ENCODE data around the gene FAM3C.

The FAM3C gene

GRCh38 chr7:121397822-121398221 is 1.7 kb upstream of the FAM3C start:
- DNase-seq (ENCODE audit: low spot score) = no peak
- H3K79me1 ChIP-seq (ENCODE audit: low read depth, low read length) = peaks cover 1% of the 10 kb centered on the region
- H3K4me1 ChIP-seq (ENCODE audit: control insufficient read depth in 2 of 2, insufficient read depth in 1 of 2, low read depth in 1 of 2, low read length in 2 of 2) = peaks cover 3 to 7% of the 10 kb centered on the region in 2 donors
- no peak overlapping the region for H3K9ac ChIP-seq (ENCODE audit: low read depth, low read length, poor library complexity)
- H3K36me3 ChIP-seq (replicated peaks in 1 of 2; ENCODE audit: control insufficient read depth in 2 of 2, insufficient read depth in 2 of 2, low read length in 2 of 2) = peaks cover 0 to 10% of the 10 kb centered on the region in 2 donors
- no peak overlapping the region for H2AFZ ChIP-seq (ENCODE audit: low read length)
- H3K9me3 ChIP-seq (replicated peaks in 1 of 2; ENCODE audit: control insufficient read depth in 2 of 2, insufficient read depth in 1 of 2, low read depth in 1 of 2, low read length in 2 of 2) = peaks cover 0 to 4% of the 10 kb centered on the region in 2 donors
- no peak overlapping the region for H2BK15ac ChIP-seq (ENCODE audit: low read length)
- no peak overlapping the region for H3K4ac ChIP-seq (ENCODE audit: low read length)
- no peak overlapping the region for H3K23ac ChIP-seq (ENCODE audit: low read depth, low read length, poor library complexity)
- H4K91ac ChIP-seq (ENCODE audit: low read depth, low read length, poor library complexity) = no peak overlapping the region
- no CpG with 5 or more reads among the region's 2 CpGs for WGBS, 2 donors (ENCODE audit: extremely low coverage in 2 of 2, insufficient read length in 2 of 2, insufficient replicate concordance in 1 of 2)
- no peak overlapping the region for H3K4me2 ChIP-seq (ENCODE audit: insufficient read depth, low read length, poor library complexity, severe bottlenecking)
- no peak overlapping the region for H2BK12ac ChIP-seq (ENCODE audit: low read length)
- H3K18ac ChIP-seq (ENCODE audit: low read length) = no peak overlapping the region
- H3K27me3 ChIP-seq (ENCODE audit: control insufficient read depth in 3 of 3, insufficient read depth in 3 of 3, low read depth in 1 of 3, low read length in 3 of 3) = no peaks in the 10 kb centered on the region
- no peak overlapping the region for H2AK5ac ChIP-seq (ENCODE audit: low read depth, low read length)
- H3K14ac ChIP-seq (ENCODE audit: low read length) = no peak overlapping the region
- H3K4me3 ChIP-seq (ENCODE audit: low read length in 2 of 2) = no peak overlapping the region
- H4K8ac ChIP-seq (ENCODE audit: low read depth, low read length) = no peak overlapping the region
- no peak overlapping the region for H3K27ac ChIP-seq (replicated peaks; ENCODE audit: low read length)
- H2BK5ac ChIP-seq (ENCODE audit: low read length) = no peak overlapping the region
- H2BK120ac ChIP-seq (ENCODE audit: low read depth, low read length) = no peak overlapping the region

GRCh38 chr7:121397361-121397760 is 1.3 kb upstream of the FAM3C start:
- Histone ChIP-seq H2AFZ (ENCODE audit: low read length) (peak overlapping the region; percentile 46), H3K79me1 (ENCODE audit: low read depth, low read length) (peaks cover 1% of the 10 kb centered on the region), H4K8ac (ENCODE audit: low read depth, low read length) (no peak overlapping the region), H3K4ac (ENCODE audit: low read length) (no peak overlapping the region), H3K27ac (replicated peaks; ENCODE audit: low read length) (no peak overlapping the region), H3K36me3 (replicated peaks in 1 of 2; ENCODE audit: control insufficient read depth in 2 of 2, insufficient read depth in 2 of 2, low read length in 2 of 2) (peaks cover 0 to 14% of the 10 kb centered on the region in 2 donors), H3K4me3 (ENCODE audit: low read length in 2 of 2) (no peak overlapping the region), H3K4me2 (ENCODE audit: insufficient read depth, low read length, poor library complexity, severe bottlenecking) (no peak overlapping the region), H2BK120ac (ENCODE audit: low read depth, low read length) (no peak overlapping the region), H4K91ac (ENCODE audit: low read depth, low read length, poor library complexity) (no peak overlapping the region), H3K14ac (ENCODE audit: low read length) (no peak overlapping the region), H3K4me1 (ENCODE audit: control insufficient read depth in 2 of 2, insufficient read depth in 1 of 2, low read depth in 1 of 2, low read length in 2 of 2) (peaks cover 3 to 7% of the 10 kb centered on the region in 2 donors), H2BK12ac (ENCODE audit: low read length) (no peak overlapping the region), H3K9me3 (replicated peaks in 1 of 2; ENCODE audit: control insufficient read depth in 2 of 2, insufficient read depth in 1 of 2, low read depth in 1 of 2, low read length in 2 of 2) (peaks cover 0 to 9% of the 10 kb centered on the region in 2 donors), H2BK15ac (ENCODE audit: low read length) (no peak overlapping the region), H2AK5ac (ENCODE audit: low read depth, low read length) (no peak overlapping the region), H2BK5ac (ENCODE audit: low read length) (no peak overlapping the region), H3K27me3 (ENCODE audit: control insufficient read depth in 3 of 3, insufficient read depth in 3 of 3, low read depth in 1 of 3, low read length in 3 of 3) (no peaks in the 10 kb centered on the region), H3K23ac (ENCODE audit: low read depth, low read length, poor library complexity) (no peak overlapping the region), H3K9ac (ENCODE audit: low read depth, low read length, poor library complexity) (no peak overlapping the region), H3K18ac (ENCODE audit: low read length) (no peak overlapping the region)
- no peak for DNase-seq (ENCODE audit: low spot score)
- WGBS, 2 donors (ENCODE audit: extremely low coverage in 2 of 2, insufficient read length in 2 of 2, insufficient replicate concordance in 1 of 2) = no CpG with 5 or more reads among the region's 3 CpGs

GRCh38 chr7:121395494-121395960 is 581 bp downstream of the FAM3C start:
- Histone ChIP-seq H4K8ac (ENCODE audit: low read depth, low read length) (no peak overlapping the region), H3K14ac (ENCODE audit: low read length) (no peak overlapping the region), H3K4me3 (ENCODE audit: low read length in 2 of 2) (peak overlapping the region; percentile 89 to 97), H3K27me3 (ENCODE audit: control insufficient read depth in 3 of 3, insufficient read depth in 3 of 3, low read depth in 1 of 3, low read length in 3 of 3) (no peaks in the 10 kb centered on the region), H3K4me1 (ENCODE audit: control insufficient read depth in 2 of 2, insufficient read depth in 1 of 2, low read depth in 1 of 2, low read length in 2 of 2) (peaks cover 5 to 7% of the 10 kb centered on the region in 2 donors), H2BK15ac (ENCODE audit: low read length) (no peak overlapping the region), H2BK5ac (ENCODE audit: low read length) (peak overlapping the region; percentile 82), H3K18ac (ENCODE audit: low read length) (peak overlapping the region; percentile 94), H3K4ac (ENCODE audit: low read length) (no peak overlapping the region), H2BK12ac (ENCODE audit: low read length) (no peak overlapping the region), H3K79me1 (ENCODE audit: low read depth, low read length) (peaks cover 1% of the 10 kb centered on the region), H2AK5ac (ENCODE audit: low read depth, low read length) (no peak overlapping the region), H3K27ac (replicated peaks; ENCODE audit: low read length) (peak overlapping the region; percentile 80), H3K36me3 (replicated peaks in 1 of 2; ENCODE audit: control insufficient read depth in 2 of 2, insufficient read depth in 2 of 2, low read length in 2 of 2) (peaks cover 0 to 21% of the 10 kb centered on the region in 2 donors), H3K9ac (ENCODE audit: low read depth, low read length, poor library complexity) (peak overlapping the region; percentile 94), H2AFZ (ENCODE audit: low read length) (peak overlapping the region; percentile 81), H3K4me2 (ENCODE audit: insufficient read depth, low read length, poor library complexity, severe bottlenecking) (peak overlapping the region; percentile 65), H4K91ac (ENCODE audit: low read depth, low read length, poor library complexity) (no peak overlapping the region), H3K9me3 (replicated peaks in 1 of 2; ENCODE audit: control insufficient read depth in 2 of 2, insufficient read depth in 1 of 2, low read depth in 1 of 2, low read length in 2 of 2) (peaks cover 0 to 10% of the 10 kb centered on the region in 2 donors), H3K23ac (ENCODE audit: low read depth, low read length, poor library complexity) (peak overlapping the region; percentile 95), H2BK120ac (ENCODE audit: low read depth, low read length) (no peak overlapping the region)
- no peak for DNase-seq (ENCODE audit: low spot score)
- no CpG with 5 or more reads among the region's 30 CpGs for WGBS, 2 donors (ENCODE audit: extremely low coverage in 2 of 2, insufficient read length in 2 of 2, insufficient replicate concordance in 1 of 2)

GRCh38 chr7:121394709-121395140 is 1.4 kb downstream of the FAM3C start:
- H4K8ac ChIP-seq (ENCODE audit: low read depth, low read length) = no peak overlapping the region
- no peak for DNase-seq (ENCODE audit: low spot score)
- no peak overlapping the region for H2BK5ac ChIP-seq (ENCODE audit: low read length)
- peaks cover 0 to 21% of the 10 kb centered on the region in 2 donors for H3K36me3 ChIP-seq (replicated peaks in 1 of 2; ENCODE audit: control insufficient read depth in 2 of 2, insufficient read depth in 2 of 2, low read length in 2 of 2)
- H3K4me2 ChIP-seq (ENCODE audit: insufficient read depth, low read length, poor library complexity, severe bottlenecking) = no peak overlapping the region
- H2BK120ac ChIP-seq (ENCODE audit: low read depth, low read length) = no peak overlapping the region
- no peak overlapping the region for H3K18ac ChIP-seq (ENCODE audit: low read length)
- H2BK12ac ChIP-seq (ENCODE audit: low read length) = no peak overlapping the region
- H4K91ac ChIP-seq (ENCODE audit: low read depth, low read length, poor library complexity) = no peak overlapping the region
- H3K9ac ChIP-seq (ENCODE audit: low read depth, low read length, poor library complexity) = no peak overlapping the region
- peaks cover 1% of the 10 kb centered on the region for H3K79me1 ChIP-seq (ENCODE audit: low read depth, low read length)
- no peak overlapping the region for H3K23ac ChIP-seq (ENCODE audit: low read depth, low read length, poor library complexity)
- peaks cover 0 to 10% of the 10 kb centered on the region in 2 donors for H3K9me3 ChIP-seq (replicated peaks in 1 of 2; ENCODE audit: control insufficient read depth in 2 of 2, insufficient read depth in 1 of 2, low read depth in 1 of 2, low read length in 2 of 2)
- no peak overlapping the region for H2AFZ ChIP-seq (ENCODE audit: low read length)
- peak overlapping the region in 1 of 2 donors; percentile 89 for H3K4me3 ChIP-seq (ENCODE audit: low read length in 2 of 2)
- no CpG with 5 or more reads among the region's 7 CpGs for WGBS, 2 donors (ENCODE audit: extremely low coverage in 2 of 2, insufficient read length in 2 of 2, insufficient replicate concordance in 1 of 2)
- H3K4ac ChIP-seq (ENCODE audit: low read length) = no peak overlapping the region
- peaks cover 5 to 7% of the 10 kb centered on the region in 2 donors for H3K4me1 ChIP-seq (ENCODE audit: control insufficient read depth in 2 of 2, insufficient read depth in 1 of 2, low read depth in 1 of 2, low read length in 2 of 2)
- H2AK5ac ChIP-seq (ENCODE audit: low read depth, low read length) = no peak overlapping the region
- H3K27ac ChIP-seq (replicated peaks; ENCODE audit: low read length) = no peak overlapping the region
- no peak overlapping the region for H3K14ac ChIP-seq (ENCODE audit: low read length)
- H2BK15ac ChIP-seq (ENCODE audit: low read length) = no peak overlapping the region
- no peaks in the 10 kb centered on the region for H3K27me3 ChIP-seq (ENCODE audit: control insufficient read depth in 3 of 3, insufficient read depth in 3 of 3, low read depth in 1 of 3, low read length in 3 of 3)
